GM21786 (cell line): ENCODE data around the gene SORCS2.
"Not testable (repeated sequence)": the region's sequence is repeated elsewhere in the genome, so short reads cannot be mapped to it uniquely, and the experiment has no call there.

Experiments used
- ATAC-seq: cut with Tn5 transposase; IDR thresholded peaks from one replicate; pipeline ENCODE4 v1.9.1; 2021; ENCODE audit not compliant: unreplicated experiment

The SORCS2 gene

GRCh38 chr4:7159923-7160322, 32.4 kb upstream of the SORCS2 start:
- no peak for ATAC-seq

- no peak for ATAC-seq
Observed at GRCh38 chr4:7160439-7160838, 31.9 kb upstream of the SORCS2 start.

DNA sequence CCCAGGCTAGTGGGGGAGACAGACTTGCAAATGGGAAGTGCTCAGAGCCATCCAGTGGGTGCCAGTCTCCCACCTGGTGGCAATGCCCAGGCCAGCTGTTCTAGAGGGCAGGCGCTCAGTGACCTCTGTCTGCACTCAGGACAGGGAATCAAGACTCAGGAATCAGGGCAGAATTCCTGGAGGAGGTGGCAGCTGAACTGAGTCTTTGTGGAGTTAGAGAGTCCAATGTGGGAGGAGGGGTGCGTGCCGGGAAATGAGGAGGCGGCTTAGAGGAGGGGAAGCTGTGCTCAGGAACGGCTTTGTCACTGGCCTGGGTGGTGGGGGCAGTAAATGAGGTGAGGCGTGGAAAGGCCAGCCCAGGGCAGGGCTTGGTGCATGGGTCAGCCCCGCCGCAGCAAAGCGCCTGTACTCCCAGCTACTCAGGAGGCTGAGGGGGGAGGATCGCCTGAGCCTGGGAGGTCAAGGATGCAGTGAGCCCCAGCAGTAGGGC, 31.3 kb upstream of the SORCS2 start:
- no peak for ATAC-seq

GRCh38 chr4:7161721-7162214, 30.6 kb upstream of the SORCS2 start:
- ATAC-seq, result no peak

DNA sequence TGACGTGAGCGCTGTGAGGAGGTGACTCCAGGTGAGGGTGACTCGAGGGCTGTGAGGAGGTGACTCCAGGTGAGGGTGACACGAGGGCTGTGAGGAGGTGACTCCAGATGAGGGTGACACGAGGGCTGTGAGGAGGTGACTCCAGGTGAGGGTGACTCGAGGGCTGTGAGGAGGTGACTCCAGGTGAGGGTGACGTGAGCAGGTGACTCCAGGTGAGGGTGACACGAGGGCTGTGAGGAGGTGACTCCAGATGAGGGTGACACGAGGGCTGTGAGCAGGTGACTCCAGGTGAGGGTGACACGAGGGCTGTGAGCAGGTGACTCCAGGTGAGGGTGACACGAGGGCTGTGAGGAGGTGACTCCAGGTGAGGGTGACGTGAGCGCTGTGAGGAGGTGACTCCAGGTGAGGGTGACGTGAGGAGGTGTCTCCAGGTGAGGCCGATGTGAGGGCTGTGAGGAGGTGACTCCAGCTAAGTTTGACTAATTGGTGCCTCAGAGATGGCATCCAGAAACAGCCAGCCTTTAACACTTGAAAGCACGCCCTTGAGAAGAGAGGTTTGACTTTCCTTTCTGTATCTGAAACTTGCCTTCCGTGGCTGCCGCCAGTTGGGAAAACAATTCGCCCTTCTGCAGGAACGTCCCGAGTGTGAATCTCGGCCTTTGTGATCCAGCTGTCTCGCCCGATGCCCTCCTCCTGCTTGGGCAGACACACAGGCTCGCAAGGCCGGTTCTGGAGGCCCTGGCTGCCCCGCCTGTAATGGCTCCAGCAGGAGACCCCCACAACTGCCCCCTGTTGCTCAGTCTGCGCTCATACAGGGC, 27.1 kb upstream of the SORCS2 start:
- not testable (repeated sequence) for ATAC-seq

GRCh38 chr4:7165874-7166201, 26.5 kb upstream of the SORCS2 start:
- ATAC-seq, result no peak

GRCh38 chr4:7166237-7166636, 26.1 kb upstream of the SORCS2 start:
- no peak for ATAC-seq

- ATAC-seq, result no peak
Observed at GRCh38 chr4:7166981-7167700, 25.2 kb upstream of the SORCS2 start.

- ATAC-seq, result no peak
Observed at GRCh38 chr4:7167706-7168105, 24.6 kb upstream of the SORCS2 start.

DNA sequence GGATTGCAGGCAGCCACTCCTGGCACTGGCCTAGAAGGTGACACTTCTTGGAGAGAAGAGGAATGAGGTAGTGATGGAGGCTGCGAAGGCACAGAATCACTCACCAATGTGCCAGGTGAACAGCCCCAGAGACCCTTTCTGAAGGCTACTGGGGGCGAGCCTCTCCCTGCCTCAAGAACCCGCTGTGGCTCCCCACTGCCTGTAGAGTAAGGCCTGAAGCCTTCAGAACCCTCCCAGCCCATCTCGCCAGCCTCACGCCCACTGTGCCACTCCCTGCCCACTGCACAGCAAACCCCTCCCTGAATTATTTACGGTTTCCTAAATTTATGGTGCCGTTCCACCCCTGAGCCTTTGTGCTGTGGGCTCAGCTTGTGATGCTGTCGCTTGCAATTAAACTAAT, 24.2 kb upstream of the SORCS2 start:
- ATAC-seq, result no peak

DNA sequence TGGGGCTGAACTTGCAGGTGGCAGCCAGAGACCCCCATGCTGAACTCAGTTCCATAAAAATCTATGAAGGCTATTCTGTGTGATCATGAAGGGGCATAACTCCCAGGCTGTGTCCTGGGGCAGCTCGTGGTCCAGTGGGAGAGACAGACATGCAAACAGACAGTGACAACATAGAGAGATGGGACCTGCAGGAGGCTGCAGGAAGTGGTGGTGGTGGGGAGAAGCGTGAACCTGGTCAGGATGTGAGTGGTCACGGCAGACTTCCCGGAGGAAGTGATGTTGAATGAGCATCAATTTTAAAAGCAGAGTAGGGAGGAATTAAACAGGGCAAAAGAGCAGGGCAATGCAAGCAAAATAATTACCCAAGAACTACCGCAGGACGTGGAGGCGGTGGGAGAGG, 23.2 kb upstream of the SORCS2 start:
- no peak for ATAC-seq

- no peak for ATAC-seq
Observed at GRCh38 chr4:7170012-7170411, 22.3 kb upstream of the SORCS2 start.

GRCh38 chr4:7171191-7171900, 21.0 kb upstream of the SORCS2 start:
- ATAC-seq, result no peak

- ATAC-seq, result no peak
Observed at GRCh38 chr4:7172508-7172907, 19.8 kb upstream of the SORCS2 start.

- no peak for ATAC-seq
Observed at GRCh38 chr4:7172946-7173345, 19.4 kb upstream of the SORCS2 start.

DNA sequence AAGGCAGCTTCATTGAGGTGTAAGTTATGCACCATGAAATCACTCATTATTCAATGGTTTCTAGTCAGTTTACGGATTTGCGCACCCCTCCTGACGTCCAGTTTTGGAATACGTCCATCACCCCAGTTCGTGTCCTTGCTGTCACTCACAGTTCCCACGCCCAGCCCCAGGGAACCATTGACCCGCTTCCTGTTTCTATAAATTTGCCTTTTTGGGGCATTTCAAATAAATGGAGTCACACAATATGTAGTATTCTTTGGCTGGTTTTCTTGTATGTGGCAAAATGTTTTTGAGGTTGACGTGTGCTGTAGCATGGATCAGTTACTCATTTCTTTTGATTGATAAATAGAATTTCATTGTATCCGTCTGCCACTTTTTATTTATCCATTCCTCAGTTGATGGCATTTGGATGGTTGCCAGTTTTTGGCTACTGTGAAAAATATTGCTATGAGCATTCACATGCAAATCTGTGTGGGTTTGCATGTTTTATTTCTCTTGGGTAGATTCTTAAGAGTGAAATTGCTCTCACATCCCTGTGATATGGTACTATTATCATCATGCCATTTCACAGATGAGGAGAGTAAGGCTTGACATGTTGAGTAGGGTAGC, 18.4 kb upstream of the SORCS2 start:
- ATAC-seq, result no peak

- ATAC-seq, result no peak
Observed at GRCh38 chr4:7179158-7179557, 13.2 kb upstream of the SORCS2 start.

GRCh38 chr4:7180938-7181337, 11.4 kb upstream of the SORCS2 start:
- no peak for ATAC-seq

DNA sequence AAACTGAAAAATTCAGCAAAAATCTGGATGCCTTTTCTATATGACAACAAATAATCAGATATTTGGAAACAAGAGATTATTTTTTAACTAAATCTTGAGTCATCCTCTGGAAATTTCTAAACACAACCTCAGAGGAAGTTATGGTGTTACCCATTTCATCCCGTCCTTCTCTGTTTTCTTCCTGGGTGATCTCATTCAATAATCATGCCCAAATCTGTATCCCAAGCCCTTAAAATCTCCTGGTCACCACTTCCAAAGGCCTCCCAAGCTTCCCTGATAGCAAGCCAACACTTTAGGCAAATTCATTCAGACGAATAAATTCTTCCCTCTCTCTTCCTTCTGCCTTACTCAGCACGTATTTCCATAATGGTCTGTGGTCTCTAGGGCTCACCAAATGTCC, 9.7 kb upstream of the SORCS2 start:
- no peak for ATAC-seq

- ATAC-seq, result no peak
Observed at GRCh38 chr4:7183161-7183560, 9.2 kb upstream of the SORCS2 start.

- no peak for ATAC-seq
Observed at GRCh38 chr4:7183780-7184460, 8.4 kb upstream of the SORCS2 start.
